Gastrocnemius medialis (tissue), 4 donors: ENCODE results near the gene PRELP.

Experiments used
- POLR2A ChIP-seq, 2 donors: fragments of 450-650 bp; IDR thresholded peaks; one replicate each; pipeline ENCODE4 v1.6.1; 2017; ENCODE audit warnings: antibody characterized with exemption in 2 of 2, mild to moderate bottlenecking in 2 of 2, moderate library complexity in 2 of 2
- TF ChIP-seq, protein P1 (sequence below), 5 experiments: fragments of 450-650 bp in 3 of 5; fragments of 200-600 bp in 2 of 5; sonication (generic) in 2 of 5; IDR thresholded peaks in 4 of 5; conservative IDR thresholded peaks in 1 of 5; 1 replicate in 4 of 5; 2 replicates in 1 of 5; pipeline ENCODE4 v1.5.1; 2016 to 2019; ENCODE audit warnings: antibody characterized with exemption in 5 of 5, mild to moderate bottlenecking in 3 of 5, moderate library complexity in 3 of 5

DNA sequence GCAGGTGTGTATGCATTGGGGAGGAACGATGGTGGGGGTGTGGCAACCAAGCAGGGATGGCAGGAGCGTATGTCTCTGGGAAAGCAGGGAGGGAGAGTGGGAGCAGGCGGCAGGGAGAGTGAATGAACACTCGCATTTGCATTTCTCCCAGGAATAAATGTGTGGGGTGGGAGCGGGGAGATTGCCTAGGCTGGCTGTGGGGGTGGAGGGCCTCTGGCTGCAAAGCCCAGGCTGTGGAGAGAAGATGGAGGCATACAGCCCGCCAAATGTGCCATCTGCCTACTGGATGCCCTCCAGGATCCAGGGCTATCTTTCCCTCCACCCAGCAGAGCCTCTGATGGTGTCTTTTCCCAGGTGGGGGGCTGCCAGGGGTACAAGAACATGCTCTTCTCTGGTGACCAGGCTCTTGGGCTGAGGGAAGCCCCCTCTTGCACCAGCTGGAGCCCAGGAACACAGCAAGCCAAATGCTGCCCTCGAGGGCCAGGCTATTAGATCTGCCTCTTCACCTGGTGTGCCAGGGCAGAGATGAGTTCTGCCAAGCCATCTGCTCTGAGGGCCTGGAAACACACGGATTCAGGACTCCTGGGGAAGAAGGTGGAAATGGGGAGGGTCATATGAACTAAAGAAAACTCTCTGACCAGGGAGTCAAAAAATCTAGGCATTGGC lies 16.6 kb downstream of the PRELP start:
- TF ChIP-seq, protein P1, sequence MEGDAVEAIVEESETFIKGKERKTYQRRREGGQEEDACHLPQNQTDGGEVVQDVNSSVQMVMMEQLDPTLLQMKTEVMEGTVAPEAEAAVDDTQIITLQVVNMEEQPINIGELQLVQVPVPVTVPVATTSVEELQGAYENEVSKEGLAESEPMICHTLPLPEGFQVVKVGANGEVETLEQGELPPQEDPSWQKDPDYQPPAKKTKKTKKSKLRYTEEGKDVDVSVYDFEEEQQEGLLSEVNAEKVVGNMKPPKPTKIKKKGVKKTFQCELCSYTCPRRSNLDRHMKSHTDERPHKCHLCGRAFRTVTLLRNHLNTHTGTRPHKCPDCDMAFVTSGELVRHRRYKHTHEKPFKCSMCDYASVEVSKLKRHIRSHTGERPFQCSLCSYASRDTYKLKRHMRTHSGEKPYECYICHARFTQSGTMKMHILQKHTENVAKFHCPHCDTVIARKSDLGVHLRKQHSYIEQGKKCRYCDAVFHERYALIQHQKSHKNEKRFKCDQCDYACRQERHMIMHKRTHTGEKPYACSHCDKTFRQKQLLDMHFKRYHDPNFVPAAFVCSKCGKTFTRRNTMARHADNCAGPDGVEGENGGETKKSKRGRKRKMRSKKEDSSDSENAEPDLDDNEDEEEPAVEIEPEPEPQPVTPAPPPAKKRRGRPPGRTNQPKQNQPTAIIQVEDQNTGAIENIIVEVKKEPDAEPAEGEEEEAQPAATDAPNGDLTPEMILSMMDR (IDR thresholded peaks at IDR 0.05 in 4 of 5, conservative IDR thresholded peaks at IDR 0.05 in 1 of 5), result no peak
- TF ChIP-seq POLR2A (IDR thresholded peaks at IDR 0.05), result no peak
